Fibroblast of peridontal ligament (primary cell): Measurements from ENCODE around the gene PRRT1.
"Not testable (repeated sequence)": the region's sequence is repeated elsewhere in the genome, so short reads cannot be mapped to it uniquely, and the experiment has no call there.

Experiments used
- DNase-seq: peaks from one replicate; pipeline ENCODE4 v3.0.0-alpha.2; 2010; ENCODE audit errors: extremely low read depth

The PRRT1 gene

DNA sequence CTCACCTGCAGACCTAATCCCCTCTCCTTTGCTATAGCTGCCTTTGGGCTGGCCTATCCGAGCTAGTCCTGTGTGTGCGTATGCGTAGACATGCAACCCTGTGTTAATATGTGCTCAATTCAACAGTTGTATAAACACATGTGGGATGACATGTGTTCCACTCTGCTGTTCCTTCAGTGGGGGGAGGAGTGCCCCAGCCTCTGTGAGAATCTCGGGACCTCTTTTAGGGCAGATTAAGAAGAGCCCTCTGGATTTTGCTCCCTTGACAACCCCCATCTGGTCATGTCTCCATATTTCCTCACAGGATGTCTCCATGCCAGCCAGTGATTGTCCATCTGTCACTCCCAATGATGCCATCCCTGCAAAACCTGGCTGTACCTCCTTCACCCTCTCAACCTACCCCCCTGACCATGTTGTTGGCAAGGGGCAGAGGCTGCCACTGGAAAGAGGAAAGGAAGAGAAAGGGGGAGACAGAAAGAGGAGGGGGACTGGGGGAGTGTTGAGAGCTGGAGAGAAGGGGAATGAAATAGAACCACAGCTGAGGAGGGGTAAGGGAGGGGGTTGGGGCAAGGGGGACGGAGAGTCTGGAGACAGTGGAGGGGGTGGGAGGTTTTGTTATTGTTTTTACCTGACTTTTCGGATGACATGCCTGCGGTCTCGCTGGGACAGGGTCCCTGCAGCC, 417 bp downstream of the PRRT1 start:
- peak; percentile 7 for DNase-seq

DNA sequence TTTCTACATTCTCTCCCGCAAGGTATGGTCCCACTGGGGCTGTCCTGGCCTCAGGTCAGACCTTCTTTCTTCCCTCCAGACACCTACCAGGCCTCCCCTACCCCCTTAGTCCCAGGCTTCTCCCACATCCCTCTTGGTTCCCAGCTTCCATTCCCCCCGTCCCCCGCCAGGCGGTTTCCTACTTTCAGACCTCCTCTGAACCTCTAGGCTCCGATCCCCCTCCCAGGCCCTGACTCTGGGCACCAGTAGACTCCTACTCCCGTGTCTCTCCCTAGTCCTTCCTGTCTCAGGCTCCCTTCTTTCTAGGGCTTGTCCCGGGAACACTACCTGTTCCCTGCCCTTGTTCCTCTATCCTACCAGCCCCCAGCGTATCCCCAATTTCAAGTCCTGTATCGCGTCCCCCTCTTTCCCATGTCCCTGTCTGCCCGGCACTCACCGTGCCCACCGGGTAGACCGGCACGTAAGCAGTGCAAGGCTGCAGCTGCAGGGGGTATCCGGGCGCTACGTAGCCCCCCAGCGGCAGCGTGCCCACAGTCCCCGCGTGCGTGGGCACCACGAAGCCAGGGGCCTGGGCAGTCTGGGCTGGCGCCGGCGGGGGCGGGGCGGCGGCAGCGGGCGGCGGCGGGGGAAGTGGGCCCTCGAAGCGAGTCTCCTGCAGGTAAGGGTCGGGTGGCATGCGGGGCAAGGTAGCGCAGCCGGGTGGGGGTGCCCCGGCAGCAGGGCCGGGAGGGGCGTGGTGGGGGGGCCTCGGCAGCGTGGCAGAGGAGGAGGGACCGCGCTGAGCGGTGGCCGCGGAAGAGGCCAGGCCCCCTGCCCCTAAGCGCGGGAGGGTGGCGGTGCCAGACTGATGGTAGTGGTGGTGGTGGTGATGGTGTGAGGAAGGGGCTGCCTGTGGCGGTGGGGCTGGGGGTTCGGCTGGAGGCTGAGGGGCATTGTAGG, 1.5 kb downstream of the PRRT1 start:
- DNase-seq, result no peak

DNA sequence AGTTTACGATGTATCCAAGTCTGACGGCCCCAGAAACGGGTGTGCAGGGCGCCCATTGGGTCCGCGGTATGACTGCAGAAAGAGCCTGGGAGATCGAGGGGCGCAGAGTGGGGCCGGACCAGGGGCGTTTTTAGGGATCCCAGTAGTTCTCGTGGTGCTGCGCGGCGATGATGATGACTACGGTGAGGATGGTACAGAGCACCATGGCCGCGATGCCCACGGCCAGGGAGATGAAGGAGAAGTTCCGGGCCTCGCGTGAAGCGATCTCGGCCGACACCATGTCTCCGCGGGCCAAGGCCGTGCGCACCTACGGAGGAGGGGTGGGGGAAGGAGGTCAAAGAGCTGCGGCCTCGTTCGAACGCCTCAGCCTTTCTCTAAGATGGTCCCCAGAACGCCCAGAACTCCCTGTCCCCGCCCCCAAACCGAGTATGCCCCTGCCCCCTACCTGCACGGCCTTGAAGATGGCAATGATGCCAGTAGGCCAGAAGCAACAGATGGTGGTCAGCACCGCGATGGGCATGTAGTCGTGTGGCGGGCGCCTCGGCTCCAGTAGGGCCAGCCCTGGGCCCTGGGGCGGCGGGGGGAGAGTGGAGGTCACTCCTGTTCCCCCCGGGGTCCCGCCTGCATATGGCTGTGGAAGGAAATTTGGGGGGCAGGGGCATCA, 2.5 kb downstream of the PRRT1 start:
- no peak for DNase-seq

DNA sequence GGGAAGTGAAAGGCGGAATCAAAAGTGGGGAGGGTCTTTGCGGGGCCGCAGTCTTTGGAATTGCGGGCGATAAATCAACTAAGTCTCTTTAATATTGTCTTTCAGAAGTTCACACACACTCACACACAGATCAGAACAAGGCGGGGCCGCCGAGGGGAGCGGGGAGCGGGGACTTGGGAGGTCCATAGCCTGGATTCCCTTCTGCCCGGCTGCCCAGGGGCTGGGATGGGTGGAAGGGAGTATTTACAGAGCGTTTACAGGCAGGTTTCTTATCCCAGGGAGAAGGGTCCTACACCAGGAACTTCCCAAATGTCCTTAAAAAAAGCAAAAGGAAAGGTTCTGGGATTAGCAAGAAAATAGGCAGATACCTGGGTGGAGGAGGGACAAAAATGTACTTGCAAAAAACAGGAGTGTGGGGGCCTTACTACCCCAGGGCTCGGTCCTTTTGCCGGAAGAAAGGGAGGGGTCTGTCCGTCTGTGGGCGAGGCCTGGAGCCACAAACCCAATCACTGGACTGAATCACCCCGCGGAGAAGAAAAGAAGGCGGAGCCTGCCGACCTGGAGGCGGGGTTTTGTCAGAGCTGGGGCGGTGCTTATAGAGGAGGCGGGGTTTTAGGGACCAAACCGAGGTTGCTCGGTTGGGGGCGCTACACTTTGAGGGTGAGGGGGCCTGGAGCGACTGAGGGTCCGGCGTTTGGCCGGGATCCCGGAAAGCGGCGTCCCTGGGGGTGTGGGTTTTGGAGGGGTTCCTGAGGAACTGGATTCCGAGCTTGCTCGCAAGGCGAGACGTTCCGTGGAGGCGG, 3.2 kb downstream of the PRRT1 start:
- no peak for DNase-seq

DNA sequence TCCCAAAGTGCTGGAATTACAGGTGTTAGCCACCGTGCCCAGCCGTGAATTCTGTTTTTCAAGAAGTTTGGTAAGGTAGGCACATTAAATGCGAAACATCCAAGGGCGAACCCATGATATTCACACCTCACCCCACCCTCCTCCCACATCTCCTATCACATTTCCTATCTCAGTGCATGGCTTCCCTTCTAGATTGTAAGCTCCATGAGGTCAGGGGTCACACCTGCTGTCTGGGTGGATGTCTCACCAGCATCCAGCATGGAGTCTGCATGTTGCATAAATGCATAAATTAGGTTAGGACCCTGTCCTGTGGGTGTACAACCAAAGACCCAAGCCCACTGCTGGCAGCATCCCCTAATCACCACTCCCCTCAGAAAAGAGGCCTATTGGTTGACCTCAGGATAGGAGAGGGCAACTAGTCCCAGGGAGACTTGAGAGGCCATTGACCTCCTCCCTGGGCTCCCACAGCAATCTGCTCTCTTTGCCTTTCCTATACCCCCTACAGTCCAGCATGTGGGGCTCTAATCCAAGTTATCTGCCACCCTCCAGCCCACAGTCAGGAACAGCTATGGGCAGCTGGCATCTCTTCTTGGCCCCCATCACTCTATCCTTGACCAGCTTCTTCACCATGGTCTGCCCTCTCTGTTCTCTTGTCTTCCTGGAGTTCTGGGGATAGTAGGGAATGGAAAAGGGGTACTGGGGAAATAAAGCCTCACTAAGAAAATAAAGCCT, 4.2 kb downstream of the PRRT1 start:
- DNase-seq, result no peak

DNA sequence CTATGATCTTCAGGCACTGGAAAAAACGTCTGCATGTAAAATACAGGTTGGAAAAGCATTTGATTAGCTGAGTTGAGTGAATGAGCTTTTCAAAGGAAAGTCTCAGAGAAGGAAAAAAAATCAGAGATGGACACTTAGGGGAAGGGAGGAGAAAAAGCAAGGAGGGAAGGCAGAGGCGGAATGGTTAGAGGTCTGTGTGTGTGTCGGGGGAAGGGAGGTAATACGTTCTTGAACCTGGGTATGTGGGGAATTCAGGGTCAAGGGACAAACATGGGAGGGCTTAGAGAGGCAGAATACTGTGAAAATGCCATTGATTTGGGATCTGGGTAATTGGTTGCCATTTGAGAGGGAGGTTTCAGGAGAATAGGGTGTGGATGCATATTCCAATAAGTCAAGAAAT, 5.1 kb downstream of the PRRT1 start:
- DNase-seq, result no peak

DNA sequence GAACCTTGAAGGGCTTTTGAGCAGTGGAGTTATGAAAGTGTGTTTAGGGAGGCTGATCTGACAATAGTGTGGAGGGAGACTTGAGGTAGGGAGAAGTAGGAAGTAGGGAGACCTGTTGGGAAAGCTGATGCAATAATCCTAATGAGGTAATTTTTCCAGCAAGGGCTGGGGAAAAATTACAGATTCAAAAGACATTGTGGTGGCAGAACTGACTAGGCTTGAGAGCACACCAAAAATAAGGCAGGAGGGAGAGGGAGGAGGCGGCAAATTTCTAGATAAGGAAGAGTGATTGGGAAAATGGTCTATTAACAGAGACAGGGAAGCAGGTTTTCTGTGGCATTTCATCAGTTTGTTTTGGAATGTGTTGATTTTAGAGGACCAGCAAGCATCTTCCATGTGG, 5.5 kb downstream of the PRRT1 start:
- DNase-seq, result no peak

DNA sequence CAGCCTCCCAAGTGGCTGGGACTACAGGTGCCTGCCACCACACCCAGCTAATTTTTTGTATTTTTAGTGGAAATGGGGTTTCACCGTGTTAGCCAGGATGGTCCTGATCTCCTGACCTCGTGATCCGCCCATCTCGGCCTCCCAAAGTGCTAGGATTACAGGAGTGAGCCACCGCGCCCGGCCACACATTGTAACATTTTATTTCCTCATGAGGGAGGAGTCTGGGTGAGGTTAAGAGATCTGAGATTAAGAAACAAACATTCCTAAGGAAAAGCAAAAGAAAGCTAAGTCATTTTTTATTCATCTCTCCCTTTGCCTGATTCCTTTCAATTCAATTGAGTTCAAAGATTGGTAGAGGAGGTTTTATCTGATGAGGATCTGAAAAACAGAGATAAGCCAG, 7.5 kb downstream of the PRRT1 start:
- DNase-seq, result not testable (repeated sequence)

DNA sequence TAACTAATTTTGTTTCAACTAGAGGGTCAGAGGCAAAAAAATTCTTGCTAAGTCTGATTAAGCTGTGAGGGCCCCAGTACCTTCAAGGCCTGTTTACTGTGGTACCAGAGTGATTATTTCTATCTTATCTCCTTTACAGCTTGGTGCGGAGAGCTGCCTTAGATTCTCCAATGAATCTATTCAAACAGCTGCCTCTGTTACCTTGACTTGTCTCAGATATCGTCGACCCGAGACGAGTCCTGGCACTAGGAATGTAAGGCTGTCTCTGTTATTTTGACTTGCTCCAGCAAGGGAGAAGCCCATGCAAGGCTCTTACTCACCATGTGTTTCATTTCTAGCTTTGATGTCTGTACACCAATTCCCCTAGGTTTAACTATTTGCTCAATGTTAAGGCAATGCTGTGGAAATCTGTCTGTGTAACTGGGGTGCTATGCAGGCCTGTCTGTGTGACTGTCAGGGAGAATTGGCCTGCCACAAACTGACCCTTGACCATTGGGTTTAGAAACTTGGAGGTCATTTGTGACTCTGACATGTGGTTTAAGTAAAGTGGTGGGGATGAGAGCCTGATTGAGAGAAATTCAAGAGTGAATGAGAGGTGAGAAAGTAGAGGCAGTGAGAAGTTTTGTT, 11.2 kb downstream of the PRRT1 start:
- DNase-seq, result peak; percentile 31

DNA sequence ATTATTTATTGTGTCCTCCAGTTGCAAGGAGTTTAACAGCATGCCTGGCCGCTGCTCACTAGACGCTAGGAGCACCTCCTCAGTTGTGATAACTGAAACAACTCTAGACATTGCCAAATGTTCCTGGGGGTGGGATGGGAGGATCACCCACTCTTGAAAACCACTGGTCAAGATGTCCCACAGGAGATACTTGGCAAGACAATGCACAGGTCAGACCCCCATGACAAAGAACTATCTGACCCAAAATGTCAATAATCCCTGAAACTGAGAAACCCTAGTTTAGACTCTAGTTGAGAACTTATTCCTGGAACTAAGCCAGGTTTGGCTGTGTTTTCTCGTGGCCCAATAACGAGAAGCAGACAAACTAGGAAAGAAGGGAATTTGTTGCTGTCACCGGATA, 12.1 kb downstream of the PRRT1 start:
- peak; percentile 25 for DNase-seq

DNA sequence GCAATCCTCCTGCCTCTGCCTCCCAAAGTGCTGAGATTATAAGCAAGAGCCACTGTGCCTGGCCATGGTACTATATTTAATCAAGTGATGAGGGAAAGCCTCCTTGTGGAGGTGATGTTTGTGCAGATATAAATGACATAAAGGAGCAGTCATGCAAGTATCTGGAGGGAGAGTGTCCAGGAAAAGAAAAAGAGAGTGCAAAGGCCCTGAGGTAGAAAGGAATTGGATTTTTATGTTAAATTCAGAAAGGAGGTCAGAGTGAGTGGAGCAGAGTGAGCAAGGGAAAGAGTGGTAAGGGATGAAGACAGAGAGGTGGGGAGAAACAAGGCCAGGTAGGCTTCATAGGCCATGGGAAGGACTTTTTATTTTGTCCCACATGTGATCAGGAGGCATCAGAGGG, 14.3 kb downstream of the PRRT1 start:
- DNase-seq, result no peak

DNA sequence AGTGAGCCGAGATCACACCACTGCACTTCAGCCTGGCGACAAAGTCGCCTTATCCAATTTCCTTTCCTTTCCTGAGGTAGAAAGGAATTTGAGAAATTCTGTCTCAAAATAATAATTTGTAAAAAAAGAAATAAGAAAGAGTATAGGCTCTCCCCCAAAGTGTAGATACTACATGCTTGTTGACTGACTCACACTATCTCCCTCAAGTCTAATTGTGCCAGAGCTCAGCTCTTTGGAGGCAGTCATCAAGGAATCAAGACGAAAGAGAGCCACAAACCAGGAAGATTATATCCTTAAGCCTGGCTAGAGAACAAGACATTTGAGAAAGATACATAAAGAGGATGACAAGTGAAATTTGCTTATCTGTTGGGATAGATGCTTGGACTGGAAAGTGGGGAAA, 18.0 kb downstream of the PRRT1 start:
- DNase-seq, result peak; percentile 61

DNA sequence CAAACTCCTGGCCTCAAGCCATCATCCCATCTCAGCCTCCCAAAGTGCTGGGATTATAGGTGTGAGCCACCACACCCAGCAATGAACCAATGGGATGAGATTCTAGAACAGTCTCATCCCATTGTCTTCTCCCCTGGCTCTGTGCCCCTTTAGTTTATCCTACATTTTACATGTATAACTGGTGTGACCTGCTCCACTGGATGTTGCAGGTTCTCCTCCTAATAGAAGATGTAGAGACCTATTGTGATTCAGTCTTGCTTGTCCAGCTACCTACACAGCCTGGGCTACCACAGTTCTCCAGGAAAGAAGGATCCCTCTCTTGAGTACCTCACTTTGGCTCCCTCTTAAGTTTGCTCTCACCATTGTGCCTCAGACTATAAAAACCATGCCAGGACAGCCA, 19.6 kb downstream of the PRRT1 start:
- DNase-seq, result no peak

DNA sequence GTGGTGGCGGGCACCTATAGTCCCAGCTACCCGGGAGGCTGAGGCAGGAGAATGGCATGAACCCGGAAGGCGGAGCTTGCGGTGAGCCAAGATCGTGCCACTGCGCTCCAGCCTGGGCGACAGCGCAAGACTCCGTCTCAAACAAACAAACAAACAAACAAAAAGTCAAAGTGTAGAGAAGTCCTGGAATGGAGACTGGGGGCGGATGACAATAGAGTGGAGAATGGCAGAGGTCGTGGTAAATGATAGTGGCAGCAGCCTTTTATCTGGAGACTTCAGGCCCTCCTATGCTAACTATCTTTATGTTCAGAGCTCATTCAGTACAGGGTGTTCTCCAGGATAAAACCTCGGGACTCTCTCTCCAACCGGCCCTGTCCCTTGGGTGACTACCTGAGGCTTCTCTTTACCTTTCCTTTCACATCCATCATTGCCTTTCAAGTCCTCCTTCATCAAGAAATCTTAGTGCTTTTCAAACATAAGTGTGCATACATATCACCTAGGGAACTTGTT, 20.2 kb downstream of the PRRT1 start:
- no peak for DNase-seq

DNA sequence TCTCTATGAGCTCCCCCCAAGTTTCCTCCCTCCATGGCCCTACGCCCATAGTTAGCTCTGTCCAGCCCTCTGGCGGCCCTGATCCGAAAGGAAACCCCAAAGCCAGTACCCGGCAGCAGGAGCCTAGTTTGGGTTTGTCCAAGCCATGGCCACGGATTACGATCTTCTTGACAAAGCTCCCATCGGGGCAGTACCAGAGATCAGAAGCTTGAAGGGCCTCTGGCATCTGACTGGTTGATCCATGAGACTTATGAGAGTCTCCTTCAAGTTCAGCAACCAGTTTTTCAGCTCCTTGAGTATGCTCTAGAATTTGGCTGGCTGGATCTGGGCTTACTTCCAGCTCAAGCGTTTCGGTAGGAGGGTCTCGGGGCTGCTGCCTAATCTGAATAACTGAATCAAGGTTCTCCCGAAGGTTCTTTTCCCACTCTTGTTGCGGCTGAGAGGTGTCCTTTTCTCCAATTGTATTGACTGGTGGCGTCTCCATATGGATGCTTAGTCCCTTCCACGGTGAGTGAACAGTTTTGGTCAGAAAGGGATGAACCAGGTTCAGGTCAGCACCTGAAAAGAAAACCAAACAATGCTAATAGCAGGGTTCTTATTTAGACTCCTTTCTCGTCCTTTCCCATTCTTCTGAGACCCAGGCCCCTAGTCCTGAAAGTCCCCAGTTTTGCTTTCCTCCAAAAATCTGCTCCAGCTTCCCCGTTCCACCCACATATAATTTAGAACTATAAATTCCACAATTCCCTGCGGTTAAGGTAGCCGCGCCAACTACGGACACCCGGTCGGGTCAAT, 22.2 kb downstream of the PRRT1 start:
- no peak for DNase-seq

DNA sequence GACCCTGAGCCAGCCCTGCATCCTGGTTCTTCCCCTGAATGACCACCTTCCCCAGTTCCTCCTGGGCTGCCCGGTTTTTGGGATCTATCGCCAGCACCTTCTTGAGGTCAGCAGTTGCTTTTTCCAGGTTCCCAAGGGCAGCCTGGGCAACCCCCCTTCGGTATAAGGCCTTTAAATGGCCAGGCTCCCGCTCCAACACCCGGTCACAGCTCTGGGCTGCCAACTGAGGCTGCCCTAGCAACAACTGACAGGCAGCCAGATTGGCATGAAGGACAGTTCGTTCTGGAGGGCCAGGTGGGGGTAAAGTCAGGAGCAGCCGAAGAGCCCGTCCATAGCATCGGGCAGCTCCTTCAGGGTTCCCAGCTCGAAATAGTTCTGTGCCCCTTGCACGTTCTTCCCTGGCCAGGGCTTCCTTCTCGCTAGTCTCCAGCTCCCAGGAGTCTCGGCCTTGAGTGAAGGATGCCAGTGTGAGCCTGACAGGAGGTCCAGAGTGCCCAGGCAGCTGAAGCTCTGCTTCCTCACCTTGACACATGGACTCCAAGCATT, 22.9 kb downstream of the PRRT1 start:
- no peak for DNase-seq

DNA sequence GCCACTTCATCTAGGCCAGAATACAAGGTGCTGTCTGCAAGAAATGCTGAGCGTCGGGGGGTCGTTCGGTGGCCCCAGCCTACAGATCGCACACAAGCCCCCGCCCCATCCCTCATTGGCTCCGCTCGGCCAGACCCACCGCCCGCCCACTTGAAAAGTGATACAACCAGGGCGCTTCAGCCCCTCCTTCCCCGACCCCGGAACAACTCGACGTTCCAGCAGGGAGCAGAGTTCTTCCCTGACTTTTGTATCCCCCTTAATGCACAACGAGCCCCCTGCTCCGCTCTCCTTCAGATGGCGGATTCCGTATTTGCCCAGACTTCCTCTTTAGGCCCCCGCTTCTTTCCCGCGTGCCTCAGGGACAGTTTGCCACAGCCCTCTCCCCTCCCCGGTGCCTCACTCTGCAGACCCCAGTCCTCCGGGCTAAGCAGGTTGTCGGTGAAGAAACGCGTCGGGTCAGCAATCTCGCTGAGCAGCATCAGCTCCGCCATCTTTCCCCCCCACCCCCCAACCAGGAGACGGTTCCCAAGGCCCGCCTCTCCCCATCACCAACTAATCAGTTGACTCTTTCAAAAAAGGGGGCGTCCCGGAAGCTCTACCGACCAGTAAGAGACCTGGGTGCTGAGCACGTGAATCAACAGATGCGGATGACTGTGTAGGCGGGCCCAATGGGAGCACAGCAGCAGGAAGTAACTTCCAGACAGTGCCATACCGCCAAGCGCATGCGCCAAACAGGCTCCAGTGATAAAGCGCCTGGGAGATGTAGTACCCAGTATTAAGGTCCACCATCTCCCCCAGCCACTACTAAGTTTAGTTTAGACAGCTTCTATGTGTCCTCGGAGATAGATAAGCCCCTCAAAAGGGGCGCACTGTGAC, 23.8 kb downstream of the PRRT1 start, which contains the start of gene ATF6B:
Gene ATF6B, minus strand, starts transcription at position 530 of the 876 bp plus-strand sequence. Its CDS starts 39 bp downstream, at position 491.
- peak; percentile 99 for DNase-seq

DNA sequence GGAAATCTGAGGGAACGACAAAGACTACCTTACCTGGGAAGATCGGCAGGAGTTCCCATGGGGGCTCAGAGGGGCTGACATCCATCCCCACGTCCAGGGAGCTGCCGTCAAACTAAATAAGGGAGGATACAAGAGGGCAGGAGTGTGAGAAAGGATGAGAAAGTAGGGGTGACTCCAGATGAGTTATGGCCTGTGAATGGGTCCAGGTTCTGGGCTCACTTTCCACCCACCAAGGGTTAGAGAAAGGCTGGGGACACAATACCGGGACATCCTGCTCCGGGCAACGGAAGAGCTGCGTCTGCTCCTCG, 24.4 kb downstream of the PRRT1 start:
- no peak for DNase-seq
